Stomach (tissue), 4 donors: ENCODE results near the gene STAG3.
"Not testable (repeated sequence)": the region's sequence is repeated elsewhere in the genome, so short reads cannot be mapped to it uniquely, and the experiment has no call there.

ENCODE experiments used
- CTCF ChIP-seq, 7 experiments: fragments of 450-650 bp in 4 of 7; fragments of 200-600 bp in 3 of 7; sonication (generic) in 3 of 7; IDR thresholded peaks; one replicate each; pipeline ENCODE4 v1.5.1; 2016 to 2019; ENCODE audit warnings: antibody characterized with exemption in 7 of 7, control low read depth in 2 of 7, mild to moderate bottlenecking in 1 of 7
- EP300 ChIP-seq: sonication (generic); formaldehyde crosslinking; IDR thresholded peaks from one replicate; pipeline ENCODE4 v1.6.1; 2017; ENCODE audit warnings: antibody characterized with exemption
- POLR2A ChIP-seq, 4 donors: fragments of 450-650 bp; IDR thresholded peaks; one replicate each; pipeline ENCODE4 v1.6.1; 2016; ENCODE audit warnings: antibody characterized with exemption in 4 of 4, control low read depth in 2 of 4, mild to moderate bottlenecking in 1 of 4, moderate library complexity in 1 of 4

- TF ChIP-seq CTCF (IDR thresholded peaks at IDR 0.05); POLR2A (IDR thresholded peaks at IDR 0.05); EP300: not testable (repeated sequence)
Measured at GRCh38 chr7:100246121-100246864, 68.6 kb downstream of the STAG3 start.
